Liver (tissue), 3 donors: Measurements from ENCODE around the gene SLC6A17.

ENCODE experiments used
- GABPA ChIP-seq, 2 donors: IDR thresholded peaks in 1 of 2; conservative IDR thresholded peaks in 1 of 2; 2 replicates each; pipeline ENCODE4 v1.6.1; 2016; ENCODE audit warnings: antibody characterized with exemption in 2 of 2, mild to moderate bottlenecking in 1 of 2, moderate library complexity in 1 of 2
- JUND ChIP-seq, 2 donors: IDR thresholded peaks; 2 replicates each; pipeline ENCODE4 v1.6.1; 2016; ENCODE audit warnings: antibody characterized with exemption in 2 of 2
- TF ChIP-seq, protein P1 (sequence below): fragments of 150-350 bp; IDR thresholded peaks from 2 replicates; pipeline ENCODE4 v1.5.1; 2017; ENCODE audit warnings: improper control_type of control experiment, low read depth, low read length; ENCODE audit not compliant: missing input control
- donor health status: healthy.
- donor health status: healthy.

DNA sequence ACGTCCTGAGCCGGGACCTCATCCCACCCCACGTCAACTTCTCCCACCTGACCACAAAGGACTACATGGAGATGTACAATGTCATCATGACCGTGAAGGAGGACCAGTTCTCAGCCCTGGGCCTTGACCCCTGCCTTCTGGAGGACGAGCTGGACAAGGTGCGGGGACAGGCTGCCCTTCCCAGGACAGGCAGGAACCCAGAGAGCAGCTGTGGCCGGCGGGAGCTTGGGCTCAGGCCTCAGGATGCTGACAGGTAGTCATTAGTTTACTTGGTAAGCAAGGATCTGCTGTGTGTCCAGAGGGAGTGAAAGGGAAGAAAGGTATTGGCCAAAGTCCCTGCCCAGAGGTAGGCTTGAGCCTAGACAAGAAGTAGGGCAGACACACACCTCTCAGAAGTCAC lies 42.2 kb downstream of the SLC6A17 start:
- TF ChIP-seq, protein P1, sequence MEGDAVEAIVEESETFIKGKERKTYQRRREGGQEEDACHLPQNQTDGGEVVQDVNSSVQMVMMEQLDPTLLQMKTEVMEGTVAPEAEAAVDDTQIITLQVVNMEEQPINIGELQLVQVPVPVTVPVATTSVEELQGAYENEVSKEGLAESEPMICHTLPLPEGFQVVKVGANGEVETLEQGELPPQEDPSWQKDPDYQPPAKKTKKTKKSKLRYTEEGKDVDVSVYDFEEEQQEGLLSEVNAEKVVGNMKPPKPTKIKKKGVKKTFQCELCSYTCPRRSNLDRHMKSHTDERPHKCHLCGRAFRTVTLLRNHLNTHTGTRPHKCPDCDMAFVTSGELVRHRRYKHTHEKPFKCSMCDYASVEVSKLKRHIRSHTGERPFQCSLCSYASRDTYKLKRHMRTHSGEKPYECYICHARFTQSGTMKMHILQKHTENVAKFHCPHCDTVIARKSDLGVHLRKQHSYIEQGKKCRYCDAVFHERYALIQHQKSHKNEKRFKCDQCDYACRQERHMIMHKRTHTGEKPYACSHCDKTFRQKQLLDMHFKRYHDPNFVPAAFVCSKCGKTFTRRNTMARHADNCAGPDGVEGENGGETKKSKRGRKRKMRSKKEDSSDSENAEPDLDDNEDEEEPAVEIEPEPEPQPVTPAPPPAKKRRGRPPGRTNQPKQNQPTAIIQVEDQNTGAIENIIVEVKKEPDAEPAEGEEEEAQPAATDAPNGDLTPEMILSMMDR, result no peak
- no peak for TF ChIP-seq JUND (IDR thresholded peaks at IDR 0.05)
- TF ChIP-seq GABPA (IDR thresholded peaks at IDR 0.05 in 1 of 2, conservative IDR thresholded peaks at IDR 0.05 in 1 of 2), result no peak
